ENCODE results near the gene FHIT. TPM values are rescaled to one million over a fixed set of nuclear protein-coding genes. Genes with fewer than 3 reads are reported as not detected.

The FHIT gene
- total RNA-seq, 1 donor from 2014 or later: 22.6 TPM

DNA sequence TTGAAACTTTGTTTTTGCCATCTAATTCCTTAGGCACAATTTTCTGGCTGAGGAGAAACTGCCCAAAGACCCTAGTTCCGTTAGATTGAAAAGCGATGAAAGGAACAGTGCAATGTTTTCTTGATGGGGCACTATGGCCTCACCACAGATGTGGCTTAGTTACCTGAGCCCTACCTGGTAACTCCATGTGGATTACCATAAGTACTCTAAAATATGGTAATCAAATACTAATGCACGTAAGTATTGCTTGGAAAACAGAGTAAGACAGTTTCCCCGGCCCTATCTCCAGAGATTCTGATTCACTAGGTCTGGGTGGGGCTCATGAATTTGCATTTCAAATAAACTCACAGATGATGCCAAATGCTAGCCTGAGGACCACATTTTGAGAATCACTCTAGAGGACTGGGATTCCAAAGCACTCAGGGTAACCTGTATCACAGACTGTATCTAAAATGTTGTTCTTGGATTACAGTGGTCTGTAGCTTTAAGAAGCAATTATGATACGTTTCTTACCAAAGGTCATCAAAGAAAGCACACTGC is 806.3 kb downstream of the FHIT start:
- Mint-ChIP-seq H3K4me1 (ENCODE audit: low read depth) (peaks cover 10% of the 10 kb centered on the region), H3K4me3 (no peak overlapping the region), H3K27ac (no peak overlapping the region), H3K9me3 (peaks cover 14% of the 10 kb centered on the region), H3K36me3 (ENCODE audit: low read depth) (peaks cover 4% of the 10 kb centered on the region), H3K27me3 (ENCODE audit: insufficient read depth) (no peaks in the 10 kb centered on the region)
- no peak for DNase-seq (ENCODE audit: low spot score)
- intact Hi-C loops (cut with micrococcal nuclease): no loop called here

DNA sequence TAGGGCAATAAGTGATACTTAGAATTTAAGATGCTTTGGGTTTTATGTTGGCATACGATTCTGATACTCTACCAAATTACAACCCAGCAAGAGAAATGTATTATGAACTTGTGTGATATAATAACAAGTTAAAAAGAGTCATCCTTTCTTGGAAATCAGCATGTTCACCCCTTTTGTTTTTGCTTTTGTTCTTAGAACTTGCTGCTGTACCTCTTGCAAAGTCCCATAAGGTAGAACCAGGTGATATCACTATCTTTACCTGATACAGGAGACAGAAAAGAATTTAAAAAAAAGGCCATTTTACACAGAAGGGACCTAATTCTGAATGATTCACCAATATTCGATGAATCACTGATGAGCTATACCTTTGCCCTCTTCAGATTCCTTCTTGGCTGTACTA is 810.4 kb downstream of the FHIT start:
- intact Hi-C loops (cut with micrococcal nuclease): no loop called here
- no peak overlapping the region for H3K27ac Mint-ChIP-seq
- H3K36me3 Mint-ChIP-seq (ENCODE audit: low read depth): peaks cover 4% of the 10 kb centered on the region
- H3K4me3 Mint-ChIP-seq: no peak overlapping the region
- H3K27me3 Mint-ChIP-seq (ENCODE audit: insufficient read depth): no peaks in the 10 kb centered on the region
- H3K4me1 Mint-ChIP-seq (ENCODE audit: low read depth): peaks cover 10% of the 10 kb centered on the region
- DNase-seq (ENCODE audit: low spot score): no peak
- peaks cover 17% of the 10 kb centered on the region for H3K9me3 Mint-ChIP-seq

GRCh38 chr3:60435941-60436650 is 815.2 kb downstream of the FHIT start:
- peaks cover 4% of the 10 kb centered on the region for H3K4me1 Mint-ChIP-seq (ENCODE audit: low read depth)
- no peaks in the 10 kb centered on the region for H3K36me3 Mint-ChIP-seq (ENCODE audit: low read depth)
- no peaks in the 10 kb centered on the region for H3K27me3 Mint-ChIP-seq (ENCODE audit: insufficient read depth)
- no peak overlapping the region for H3K27ac Mint-ChIP-seq
- H3K4me3 Mint-ChIP-seq: no peak overlapping the region
- intact Hi-C loops (cut with micrococcal nuclease): no loop called here
- DNase-seq (ENCODE audit: low spot score): no peak
- H3K9me3 Mint-ChIP-seq: peaks cover 4% of the 10 kb centered on the region

DNA sequence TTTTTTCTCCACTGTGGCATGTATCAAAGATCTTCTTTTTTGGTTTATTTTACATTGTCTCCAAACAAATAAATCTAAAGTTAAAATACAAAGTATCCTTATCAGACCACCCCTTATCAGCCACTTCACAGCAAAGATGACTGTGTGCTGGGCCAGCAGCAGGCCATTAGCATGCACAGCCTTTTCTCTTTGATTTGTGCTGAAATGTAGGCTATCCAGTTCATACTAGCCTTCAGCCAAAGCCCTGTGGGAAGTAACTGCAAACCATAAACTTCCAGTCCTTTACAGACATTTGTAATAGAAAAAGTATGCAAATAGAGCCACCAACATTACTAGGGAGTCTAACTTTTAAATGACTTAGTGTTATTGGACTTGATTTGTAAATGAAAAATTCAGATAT is 816.3 kb downstream of the FHIT start:
- Mint-ChIP-seq H3K4me3 (no peak overlapping the region), H3K9me3 (peaks cover 3% of the 10 kb centered on the region), H3K27me3 (ENCODE audit: insufficient read depth) (no peaks in the 10 kb centered on the region), H3K36me3 (ENCODE audit: low read depth) (no peaks in the 10 kb centered on the region), H3K27ac (no peak overlapping the region), H3K4me1 (ENCODE audit: low read depth) (peaks cover 8% of the 10 kb centered on the region)
- intact Hi-C loops (cut with micrococcal nuclease): no loop called here
- no peak for DNase-seq (ENCODE audit: low spot score)

DNA sequence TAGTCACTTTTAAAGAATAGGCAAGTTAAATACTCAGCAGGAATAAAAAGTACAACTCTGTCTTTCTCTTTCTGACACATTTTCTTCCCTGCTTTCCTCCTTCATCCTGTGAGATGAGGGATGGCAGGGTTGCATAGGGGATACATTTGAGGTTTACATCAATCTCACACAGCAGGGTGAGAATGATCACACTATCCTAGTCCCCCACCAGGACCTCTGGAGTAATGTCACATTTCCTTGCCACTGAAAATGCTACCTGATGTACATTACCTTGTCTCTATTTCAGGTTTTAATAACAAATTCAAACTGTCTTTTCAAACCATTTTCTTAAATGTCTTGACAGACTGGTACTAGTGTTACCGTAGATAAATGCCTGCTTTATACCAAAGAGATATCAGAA is 816.9 kb downstream of the FHIT start:
- H3K27ac Mint-ChIP-seq: no peak overlapping the region
- intact Hi-C loops (cut with micrococcal nuclease): no loop called here
- H3K4me1 Mint-ChIP-seq (ENCODE audit: low read depth): peaks cover 15% of the 10 kb centered on the region
- no peaks in the 10 kb centered on the region for H3K9me3 Mint-ChIP-seq
- H3K27me3 Mint-ChIP-seq (ENCODE audit: insufficient read depth): no peaks in the 10 kb centered on the region
- H3K4me3 Mint-ChIP-seq: no peak overlapping the region
- H3K36me3 Mint-ChIP-seq (ENCODE audit: low read depth): no peaks in the 10 kb centered on the region
- no peak for DNase-seq (ENCODE audit: low spot score)

- Mint-ChIP-seq H3K27ac (no peak overlapping the region), H3K27me3 (ENCODE audit: insufficient read depth) (no peaks in the 10 kb centered on the region), H3K4me1 (ENCODE audit: low read depth) (peaks cover 16% of the 10 kb centered on the region), H3K36me3 (ENCODE audit: low read depth) (no peaks in the 10 kb centered on the region), H3K4me3 (no peak overlapping the region), H3K9me3 (no peaks in the 10 kb centered on the region)
- intact Hi-C loops (cut with micrococcal nuclease): no loop called here
- no peak for DNase-seq (ENCODE audit: low spot score)
Observed at GRCh38 chr3:60431599-60431958, 819.7 kb downstream of the FHIT start.

DNA sequence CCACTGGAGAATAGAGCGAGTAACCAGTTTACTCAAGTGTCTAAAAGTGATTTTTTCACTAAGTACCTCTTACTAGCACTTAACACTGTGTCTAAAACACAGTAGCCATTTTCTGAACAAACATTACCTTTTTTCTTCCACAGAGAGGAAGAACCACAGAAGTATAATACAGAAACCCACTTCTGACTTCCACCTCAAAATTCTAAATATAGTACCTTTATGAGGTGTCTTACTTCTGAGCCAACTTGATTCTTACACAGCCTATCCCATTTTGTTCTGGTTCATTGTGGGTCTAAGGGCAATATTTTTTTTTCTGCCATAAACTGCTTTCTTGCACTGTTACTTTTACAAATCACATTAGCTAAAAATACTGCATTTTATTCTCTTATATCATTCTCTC is 821.0 kb downstream of the FHIT start:
- peaks cover 16% of the 10 kb centered on the region for H3K4me1 Mint-ChIP-seq (ENCODE audit: low read depth)
- peak overlapping the region; percentile 73 for H3K27ac Mint-ChIP-seq
- no peak overlapping the region for H3K4me3 Mint-ChIP-seq
- H3K36me3 Mint-ChIP-seq (ENCODE audit: low read depth): no peaks in the 10 kb centered on the region
- H3K9me3 Mint-ChIP-seq: no peaks in the 10 kb centered on the region
- no peak for DNase-seq (ENCODE audit: low spot score)
- no peaks in the 10 kb centered on the region for H3K27me3 Mint-ChIP-seq (ENCODE audit: insufficient read depth)
- intact Hi-C loops (cut with micrococcal nuclease): no loop called here

GRCh38 chr3:60427109-60427508 is 824.1 kb downstream of the FHIT start:
- Mint-ChIP-seq H3K4me1 (ENCODE audit: low read depth) (peaks cover 16% of the 10 kb centered on the region), H3K27ac (no peak overlapping the region), H3K36me3 (ENCODE audit: low read depth) (no peaks in the 10 kb centered on the region), H3K9me3 (no peaks in the 10 kb centered on the region), H3K4me3 (no peak overlapping the region), H3K27me3 (ENCODE audit: insufficient read depth) (no peaks in the 10 kb centered on the region)
- no peak for DNase-seq (ENCODE audit: low spot score)
- intact Hi-C loops (cut with micrococcal nuclease): no loop called here

DNA sequence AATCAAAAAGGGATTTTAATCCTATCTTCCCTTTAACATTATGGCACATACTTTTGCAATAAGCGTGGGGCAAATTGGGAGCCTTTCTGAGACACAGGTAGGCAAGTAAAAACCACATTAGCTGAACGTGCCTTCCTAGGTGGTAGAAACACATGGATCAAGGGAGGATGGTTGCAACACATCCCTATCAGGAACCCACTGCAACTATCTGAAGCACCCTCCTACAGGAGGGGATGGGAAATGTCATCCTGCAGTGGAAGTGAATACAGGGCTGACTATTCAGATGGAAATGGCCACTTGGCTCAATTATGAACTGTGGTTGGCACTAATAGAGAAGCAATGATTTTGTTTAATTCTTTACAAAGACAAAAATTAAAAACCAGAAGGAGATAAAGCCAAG is 826.3 kb downstream of the FHIT start:
- Mint-ChIP-seq H3K27me3 (ENCODE audit: insufficient read depth) (no peaks in the 10 kb centered on the region), H3K36me3 (ENCODE audit: low read depth) (no peaks in the 10 kb centered on the region), H3K9me3 (no peaks in the 10 kb centered on the region), H3K27ac (no peak overlapping the region), H3K4me1 (ENCODE audit: low read depth) (peaks cover 8% of the 10 kb centered on the region), H3K4me3 (no peak overlapping the region)
- DNase-seq (ENCODE audit: low spot score): no peak
- intact Hi-C loops (cut with micrococcal nuclease): no loop called here

DNA sequence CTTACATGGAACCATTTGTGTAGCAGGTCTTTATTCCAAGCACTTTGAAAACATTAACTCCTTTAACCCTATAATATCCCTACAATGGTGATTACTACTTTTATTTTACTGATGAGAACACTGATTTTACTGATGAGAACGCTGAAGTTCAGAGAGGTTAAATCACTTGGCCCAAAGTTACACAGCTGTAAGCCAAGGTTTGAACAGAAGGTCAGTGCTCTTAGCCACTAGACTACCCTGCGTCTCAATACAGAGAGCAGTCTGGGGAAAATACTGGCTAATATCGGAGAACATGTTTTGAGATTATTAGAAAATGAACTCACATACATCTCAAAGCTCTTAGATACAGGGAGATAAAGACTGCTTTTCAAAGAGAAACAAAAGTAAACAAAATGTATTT is 827.2 kb downstream of the FHIT start:
- H3K4me1 Mint-ChIP-seq (ENCODE audit: low read depth): no peaks in the 10 kb centered on the region
- no peak overlapping the region for H3K4me3 Mint-ChIP-seq
- no peaks in the 10 kb centered on the region for H3K9me3 Mint-ChIP-seq
- intact Hi-C loops (cut with micrococcal nuclease): no loop called here
- DNase-seq (ENCODE audit: low spot score): no peak
- H3K36me3 Mint-ChIP-seq (ENCODE audit: low read depth): no peaks in the 10 kb centered on the region
- H3K27me3 Mint-ChIP-seq (ENCODE audit: insufficient read depth): no peaks in the 10 kb centered on the region
- H3K27ac Mint-ChIP-seq: no peak overlapping the region

- intact Hi-C loops (cut with micrococcal nuclease): no loop called here
- no peak for DNase-seq (ENCODE audit: low spot score)
- H3K27ac Mint-ChIP-seq: no peak overlapping the region
- no peaks in the 10 kb centered on the region for H3K4me1 Mint-ChIP-seq (ENCODE audit: low read depth)
- H3K9me3 Mint-ChIP-seq: no peaks in the 10 kb centered on the region
- no peaks in the 10 kb centered on the region for H3K36me3 Mint-ChIP-seq (ENCODE audit: low read depth)
- no peak overlapping the region for H3K4me3 Mint-ChIP-seq
- H3K27me3 Mint-ChIP-seq (ENCODE audit: insufficient read depth): no peaks in the 10 kb centered on the region
Observed at GRCh38 chr3:60423556-60423955, 827.7 kb downstream of the FHIT start.

GRCh38 chr3:60421749-60422446 is 829.4 kb downstream of the FHIT start:
- H3K4me1 Mint-ChIP-seq (ENCODE audit: low read depth): no peaks in the 10 kb centered on the region
- no peak overlapping the region for H3K4me3 Mint-ChIP-seq
- no peak overlapping the region for H3K27ac Mint-ChIP-seq
- no peaks in the 10 kb centered on the region for H3K36me3 Mint-ChIP-seq (ENCODE audit: low read depth)
- no peak for DNase-seq (ENCODE audit: low spot score)
- H3K9me3 Mint-ChIP-seq: no peaks in the 10 kb centered on the region
- intact Hi-C loops (cut with micrococcal nuclease): no loop called here
- no peaks in the 10 kb centered on the region for H3K27me3 Mint-ChIP-seq (ENCODE audit: insufficient read depth)

DNA sequence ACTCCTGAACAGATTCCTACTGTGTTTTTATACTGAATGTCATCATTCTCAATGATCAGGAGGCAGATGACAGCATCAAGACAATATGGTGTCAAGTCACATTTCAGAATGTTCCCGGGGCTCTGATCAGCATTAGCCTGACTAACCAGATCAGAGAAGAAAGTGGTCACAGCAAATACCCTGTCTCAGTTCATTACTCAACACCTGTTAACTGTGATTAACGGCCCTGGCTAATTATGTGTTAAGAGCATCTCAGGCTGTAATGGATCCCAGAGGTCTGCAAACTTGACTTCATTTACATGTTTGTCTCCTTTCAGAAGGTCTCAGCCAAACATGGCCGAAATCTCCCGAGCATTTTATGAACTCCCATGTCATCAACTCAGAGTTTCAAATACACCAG is 833.7 kb downstream of the FHIT start:
- no peaks in the 10 kb centered on the region for H3K4me1 Mint-ChIP-seq (ENCODE audit: low read depth)
- H3K27ac Mint-ChIP-seq: no peak overlapping the region

More for the DNA sequence above, 833.7 kb downstream of the FHIT start:
- H3K36me3 Mint-ChIP-seq (ENCODE audit: low read depth): peaks cover 3% of the 10 kb centered on the region
- no peak overlapping the region for H3K4me3 Mint-ChIP-seq
- intact Hi-C loops (cut with micrococcal nuclease): no loop called here
- peaks cover 6% of the 10 kb centered on the region for H3K9me3 Mint-ChIP-seq
- DNase-seq (ENCODE audit: low spot score): no peak
- no peaks in the 10 kb centered on the region for H3K27me3 Mint-ChIP-seq (ENCODE audit: insufficient read depth)
